HCT116 (cell line): ENCODE measurements around the gene BRSK2. TPM values are rescaled to one million over a fixed set of nuclear protein-coding genes. Genes with fewer than 3 reads are reported as not detected.

ENCODE experiments used
- ATAC-seq: fragments of 200-7000 bp; cut with Tn5 transposase; 2 replicates; pipeline ENCODE4 v1.9.1; 2020; ENCODE audit warnings: mild to moderate bottlenecking, moderate library complexity
- BruUV-seq: library from RNA; stranded (reverse); fragments of 400-500 nt; replicated peaks from 2 replicates; lab custom pipeline; 2021; lab: Mats Ljungman, UMichigan
- CTCF ChIA-PET: fragments of 300-600 bp; sonication (Branson Sonifier 250); formaldehyde crosslinking; loops from one replicate; lab custom pipeline; 2021; ENCODE audit warnings: antibody characterized with exemption; lab: Charles Lee
- POLR2A ChIA-PET: fragments of 300-600, 350-600 bp; sonication (Branson Sonifier 250); formaldehyde crosslinking; loops from one replicate; lab custom pipeline; 2021; ENCODE audit warnings: antibody characterized with exemption; lab: Charles Lee
- RAD21 ChIA-PET, 2 experiments: fragments of 300-600 bp; sonication (Branson Sonifier 250); formaldehyde crosslinking; loops; one replicate each; lab custom pipeline; 2023; ENCODE audit warnings: low total read pairs in 2 of 2; ENCODE audit not compliant: uncharacterized antibody in 2 of 2, unreplicated experiment in 2 of 2, low non-redundant PET in 1 of 2; lab: Charles Lee
- DNase-seq: peaks from one replicate; pipeline ENCODE4 v3.0.0-alpha.2; 2010; ENCODE audit warnings: low read depth, low spot score
- H2AFZ ChIP-seq: fragments of 200-600 bp; shearing (Covaris generic), sonication (generic); 2 replicates; pipeline ENCODE4 v1.6.1; 2017; ENCODE audit warnings: low read depth, mixed run types, mixed read lengths, antibody characterized with exemption, low read length; ENCODE audit not compliant: poor library complexity, severe bottlenecking
- H3K27ac ChIP-seq: 2 replicates; pipeline ENCODE4 v1.5.1; 2012; ENCODE audit warnings: low read depth, low read length
- H3K27me3 ChIP-seq: fragments of 200-600 bp; sonication (generic); 2 replicates; pipeline ENCODE4 v1.6.1; 2016; ENCODE audit warnings: mixed run types, low read length, mixed read lengths; ENCODE audit not compliant: insufficient read depth
- H3K36me3 ChIP-seq, 2 experiments: fragments of 200-500 bp in 1 of 2; fragments of 200-600 bp in 1 of 2; sonication (Bioruptor generic) in 1 of 2; sonication (generic) in 1 of 2; 2 replicates each; pipeline versions ENCODE4 v1.5.1 to v1.6.1; 2014 to 2016; ENCODE audit warnings: low read length in 2 of 2, inconsistent platforms in 1 of 2, mixed read lengths in 1 of 2, mixed run types in 1 of 2; ENCODE audit not compliant: insufficient read depth in 2 of 2, control insufficient read depth in 1 of 2
- H3K4me1 ChIP-seq, 2 experiments: fragments of 200-600 bp in 1 of 2; sonication (generic) in 1 of 2; 2 replicates each; pipeline versions ENCODE4 v1.5.1 to v1.6.1; 2012 to 2017; ENCODE audit warnings: low read length in 2 of 2, inconsistent platforms in 1 of 2, mild to moderate bottlenecking in 1 of 2, mixed read lengths in 1 of 2, mixed run types in 1 of 2, moderate library complexity in 1 of 2; ENCODE audit not compliant: insufficient read depth in 2 of 2, control insufficient read depth in 1 of 2
- H3K4me2 ChIP-seq: fragments of 200-600 bp; sonication (generic); 2 replicates; pipeline ENCODE4 v1.6.1; 2017; ENCODE audit warnings: mixed run types, low read length, mixed read lengths
- H3K4me3 ChIP-seq, 2 experiments: fragments of 200-600 bp in 1 of 2; sonication (generic) in 1 of 2; replicated peaks in 1 of 2; 2 replicates each; pipeline ENCODE4 v1.5.1; 2011 to 2016; ENCODE audit warnings: low read length in 2 of 2, control low read depth in 1 of 2, low read depth in 1 of 2, mild to moderate bottlenecking in 1 of 2, mixed read lengths in 1 of 2, mixed run types in 1 of 2
- H3K79me2 ChIP-seq: fragments of 200-600 bp; sonication (generic); 2 replicates; pipeline ENCODE4 v1.6.1; 2017; ENCODE audit warnings: mild to moderate bottlenecking, mixed run types, low read length, moderate library complexity, mixed read lengths; ENCODE audit not compliant: insufficient read depth
- H3K9ac ChIP-seq: fragments of 200-600 bp; sonication (generic); 2 replicates; pipeline ENCODE4 v1.6.1; 2016; ENCODE audit warnings: low read length, mixed read lengths
- H3K9me2 ChIP-seq: fragments of 200-600 bp; sonication (generic), shearing (Covaris generic); 2 replicates; pipeline ENCODE4 v1.6.1; 2017; ENCODE audit warnings: mixed run types, mild to moderate bottlenecking, moderate library complexity; ENCODE audit not compliant: insufficient read depth
- H3K9me3 ChIP-seq, 2 experiments: fragments of 200-500 bp in 1 of 2; fragments of 200-600 bp in 1 of 2; sonication (Bioruptor generic) in 1 of 2; sonication (generic) in 1 of 2; 2 replicates each; pipeline ENCODE4 v1.6.1; 2014 to 2017; ENCODE audit warnings: low read length in 2 of 2, mixed read lengths in 2 of 2, inconsistent platforms in 1 of 2, low read depth in 1 of 2, mild to moderate bottlenecking in 1 of 2, mixed run types in 1 of 2, moderate library complexity in 1 of 2; ENCODE audit not compliant: control insufficient read depth in 1 of 2, insufficient read depth in 1 of 2
- H4K20me1 ChIP-seq: fragments of 200-600 bp; sonication (generic), shearing (Covaris generic); 2 replicates; pipeline ENCODE4 v1.6.1; 2017; ENCODE audit warnings: mixed run types, mild to moderate bottlenecking, moderate library complexity; ENCODE audit not compliant: insufficient read depth
- CBX3 ChIP-seq: IDR thresholded peaks from 2 replicates; pipeline ENCODE4 v1.6.1; 2012; ENCODE audit warnings: low read depth
- CEBPB ChIP-seq: IDR thresholded peaks from 2 replicates; pipeline ENCODE4 v1.6.1; 2012; ENCODE audit warnings: low read depth
- EGR1 ChIP-seq: IDR thresholded peaks from 2 replicates; pipeline ENCODE4 v1.6.1; 2012; ENCODE audit warnings: low read depth
- EZH2 ChIP-seq: fragments of 200-600 bp; sonication (generic); IDR thresholded peaks from 2 replicates; pipeline ENCODE4 v1.6.1; 2017; ENCODE audit warnings: antibody characterized with exemption, mixed run types
- FOSL1 ChIP-seq: IDR thresholded peaks from 2 replicates; pipeline ENCODE4 v1.6.1; 2012; ENCODE audit warnings: low read depth
- JUND ChIP-seq: IDR thresholded peaks from 2 replicates; pipeline ENCODE4 v1.6.1; 2012
- POLR2A ChIP-seq: IDR thresholded peaks from 2 replicates; pipeline ENCODE4 v1.7.0; 2011; ENCODE audit warnings: borderline replicate concordance; ENCODE audit not compliant: insufficient read depth, insufficient read length; ENCODE audit errors: extremely low read depth
- POLR2AphosphoS5 ChIP-seq: IDR thresholded peaks from 2 replicates; pipeline ENCODE4 v1.6.1; 2011; ENCODE audit warnings: mild to moderate bottlenecking, low read depth, low read length, moderate library complexity
- RAD21 ChIP-seq: IDR thresholded peaks from 2 replicates; pipeline ENCODE4 v1.6.1; 2012; ENCODE audit warnings: low read depth, mild to moderate bottlenecking
- SIN3A ChIP-seq: IDR thresholded peaks from 2 replicates; pipeline ENCODE4 v1.6.1; 2012; ENCODE audit warnings: low read depth
- SP1 ChIP-seq: IDR thresholded peaks from 2 replicates; pipeline ENCODE4 v1.6.1; 2012; ENCODE audit warnings: low read depth
- SRF ChIP-seq: IDR thresholded peaks from 2 replicates; pipeline ENCODE4 v1.6.1; 2012; ENCODE audit warnings: low read depth
- TCF7L2 ChIP-seq: IDR thresholded peaks from 2 replicates; pipeline ENCODE4 v1.7.0; 2011; ENCODE audit warnings: borderline replicate concordance, inconsistent platforms; ENCODE audit not compliant: insufficient read depth, insufficient read length; ENCODE audit errors: extremely low read depth
- YY1 ChIP-seq: IDR thresholded peaks from 2 replicates; pipeline ENCODE4 v1.6.1; 2011; ENCODE audit warnings: low read length, low read depth, moderate library complexity, mild to moderate bottlenecking; ENCODE audit not compliant: insufficient replicate concordance; ENCODE audit errors: extremely low read depth
- ZFX ChIP-seq: fragments of 450-650 bp; IDR thresholded peaks from 2 replicates; pipeline ENCODE4 v1.6.1; 2017
- ZNF274 ChIP-seq: fragments of 200-500 bp; sonication (Bioruptor generic); IDR thresholded peaks from 2 replicates; pipeline ENCODE4 v1.6.1; 2014; ENCODE audit warnings: mild to moderate bottlenecking, low read depth, low read length, inconsistent platforms
- intact Hi-C: fragments of 100-400 bp; cut with micrococcal nuclease; formaldehyde crosslinking; loops from 2 replicates; pipeline ENCODE4 v1.10.0; 2022
- total RNA-seq: library from RNA; stranded (reverse); gene quantifications from one replicate; pipeline ENCODE4 v1.2.1, GENCODE V29; 2021; ENCODE audit not compliant: unreplicated experiment
- TF ChIP-seq, protein P1 (sequence below): IDR thresholded peaks from 2 replicates; pipeline ENCODE4 v1.6.1; 2012
- TF ChIP-seq, protein P2 (sequence below), 3 experiments: fragments of 200-600 bp in 1 of 3; sonication (generic) in 1 of 3; IDR thresholded peaks in 2 of 3; conservative IDR thresholded peaks in 1 of 3; 2 replicates each; pipeline ENCODE4 v1.5.1; 2012 to 2017; ENCODE audit warnings: low read depth in 2 of 3, low read length in 2 of 3, antibody characterized with exemption in 1 of 3, borderline replicate concordance in 1 of 3, control low read depth in 1 of 3, mild to moderate bottlenecking in 1 of 3, mixed read lengths in 1 of 3, mixed run types in 1 of 3, moderate library complexity in 1 of 3; ENCODE audit not compliant: insufficient read depth in 1 of 3

Gene BRSK2
- total RNA-seq, 1 experiment from 2014 or later, result 14.0 TPM

DNA sequence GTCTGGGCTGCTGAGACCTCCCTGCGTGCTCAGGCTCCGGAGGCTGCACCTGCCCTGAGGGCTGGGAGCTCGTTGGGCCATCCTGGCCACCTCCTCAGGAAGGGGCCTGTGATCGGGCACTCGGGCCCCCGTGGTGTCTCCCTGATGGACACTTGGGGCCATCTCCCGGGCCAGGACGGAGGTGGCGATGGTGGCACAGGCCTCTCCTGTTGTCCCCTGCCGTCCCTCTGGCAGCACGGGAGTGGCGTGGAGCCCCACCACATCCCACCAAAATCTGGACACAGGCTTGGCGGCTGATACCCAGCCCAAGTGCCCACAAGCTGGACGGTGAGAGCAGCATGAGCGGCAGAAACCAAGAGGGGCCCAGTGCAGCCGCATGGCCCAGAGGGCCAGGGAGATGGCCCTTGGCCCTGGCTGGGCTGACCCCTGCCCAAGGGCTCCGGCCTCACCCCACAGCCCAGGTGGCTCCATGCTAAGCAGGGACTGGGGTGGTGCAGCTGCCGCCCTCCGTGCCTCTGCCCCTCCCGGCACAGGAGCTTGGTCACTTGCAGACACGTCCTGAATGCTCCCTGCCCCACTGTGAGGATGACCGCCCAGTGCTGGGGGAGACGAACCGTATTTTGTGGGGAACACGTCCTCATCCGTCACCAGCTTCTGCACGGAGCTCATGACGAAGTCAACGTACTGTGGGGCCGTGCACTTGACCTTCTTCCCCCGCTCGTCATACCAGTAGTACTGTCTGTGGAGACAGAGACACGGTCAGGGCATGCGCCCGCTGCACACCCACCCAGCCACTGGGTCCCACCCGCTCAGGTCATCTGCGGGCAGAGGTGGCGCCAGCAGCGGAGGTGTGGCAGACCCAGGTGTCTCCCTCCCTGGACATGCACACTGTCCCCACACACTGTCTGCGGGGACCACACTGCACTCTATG, 81.2 kb downstream of the BRSK2 start:
- no peak for ATAC-seq
- Histone ChIP-seq H3K4me3 (no peak overlapping the region), H3K27me3 (no peaks in the 10 kb centered on the region), H3K9me3 (no peaks in the 10 kb centered on the region), H3K4me1 (no peaks in the 10 kb centered on the region), H3K36me3 (no peaks in the 10 kb centered on the region), H2AFZ (no peak overlapping the region), H3K27ac (no peak overlapping the region), H4K20me1 (no peaks in the 10 kb centered on the region), H3K4me2 (no peak overlapping the region), H3K9ac (no peak overlapping the region), H3K79me2 (no peaks in the 10 kb centered on the region), H3K9me2 (no peaks in the 10 kb centered on the region)
- no peak for TF ChIP-seq RAD21
- no peak for TF ChIP-seq POLR2A
- no peak for TF ChIP-seq TCF7L2
- TF ChIP-seq, protein P1, sequence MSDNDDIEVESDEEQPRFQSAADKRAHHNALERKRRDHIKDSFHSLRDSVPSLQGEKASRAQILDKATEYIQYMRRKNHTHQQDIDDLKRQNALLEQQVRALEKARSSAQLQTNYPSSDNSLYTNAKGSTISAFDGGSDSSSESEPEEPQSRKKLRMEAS, result no peak
- TF ChIP-seq EZH2, result no peak
- TF ChIP-seq YY1, result no peak
- no peak for TF ChIP-seq CEBPB
- no peak for TF ChIP-seq ZFX
- no peak for TF ChIP-seq EGR1
- no peak for TF ChIP-seq SIN3A
- TF ChIP-seq ZNF274, result no peak
- no peak for TF ChIP-seq FOSL1
- no peak for TF ChIP-seq JUND
- TF ChIP-seq SP1, result no peak
- TF ChIP-seq, protein P2, sequence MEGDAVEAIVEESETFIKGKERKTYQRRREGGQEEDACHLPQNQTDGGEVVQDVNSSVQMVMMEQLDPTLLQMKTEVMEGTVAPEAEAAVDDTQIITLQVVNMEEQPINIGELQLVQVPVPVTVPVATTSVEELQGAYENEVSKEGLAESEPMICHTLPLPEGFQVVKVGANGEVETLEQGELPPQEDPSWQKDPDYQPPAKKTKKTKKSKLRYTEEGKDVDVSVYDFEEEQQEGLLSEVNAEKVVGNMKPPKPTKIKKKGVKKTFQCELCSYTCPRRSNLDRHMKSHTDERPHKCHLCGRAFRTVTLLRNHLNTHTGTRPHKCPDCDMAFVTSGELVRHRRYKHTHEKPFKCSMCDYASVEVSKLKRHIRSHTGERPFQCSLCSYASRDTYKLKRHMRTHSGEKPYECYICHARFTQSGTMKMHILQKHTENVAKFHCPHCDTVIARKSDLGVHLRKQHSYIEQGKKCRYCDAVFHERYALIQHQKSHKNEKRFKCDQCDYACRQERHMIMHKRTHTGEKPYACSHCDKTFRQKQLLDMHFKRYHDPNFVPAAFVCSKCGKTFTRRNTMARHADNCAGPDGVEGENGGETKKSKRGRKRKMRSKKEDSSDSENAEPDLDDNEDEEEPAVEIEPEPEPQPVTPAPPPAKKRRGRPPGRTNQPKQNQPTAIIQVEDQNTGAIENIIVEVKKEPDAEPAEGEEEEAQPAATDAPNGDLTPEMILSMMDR (IDR thresholded peaks at IDR 0.05 in 2 of 3, conservative IDR thresholded peaks at IDR 0.05 in 1 of 3; ENCODE audit: borderline replicate concordance in 1 of 3, insufficient read depth in 1 of 3, low read depth in 2 of 3, low read length in 2 of 3), result no peak
- no peak for TF ChIP-seq SRF
- no peak for TF ChIP-seq CBX3
- no peak for TF ChIP-seq POLR2AphosphoS5
- DNase-seq, result no peak
- ChIA-PET RAD21 (no interaction called here), POLR2A (no interaction called here), CTCF (no interaction called here)
- no TSS peak for BruUV-seq
- intact Hi-C loops, result no loop called here
